ENCODE results near the gene CCNA2.

Gene CCNA2

GRCh38 chr4:121771869-121772268 lies 51.8 kb downstream of the CCNA2 start:
- no peak for DNase-seq

GRCh38 chr4:121769341-121769740 lies 54.3 kb downstream of the CCNA2 start:
- no peak for DNase-seq

- no peak for DNase-seq
Measured at GRCh38 chr4:121767166-121767565, 56.5 kb downstream of the CCNA2 start.
